Vagina (tissue), 2 donors: ENCODE results near the gene DGKB. TPM values are rescaled to one million over a fixed set of nuclear protein-coding genes. Genes with fewer than 3 reads are reported as not detected.

Experiments
- DNase-seq, 2 donors: peaks; one replicate each; pipeline ENCODE4 v3.0.0-alpha.2; 2017; ENCODE audit errors: extremely low spot score in 2 of 2
- H3K27ac ChIP-seq: fragments of 200-600 bp; sonication (generic); one replicate; pipeline ENCODE4 v1.5.1; 2019
- H3K27me3 ChIP-seq: fragments of 200-600 bp; sonication (generic); one replicate; pipeline ENCODE4 v1.5.1; 2019
- H3K36me3 ChIP-seq, 2 donors: fragments of 200-600 bp; sonication (generic); one replicate each; pipeline ENCODE4 v1.5.1; 2017 to 2019
- H3K4me1 ChIP-seq: fragments of 200-600 bp; sonication (generic); one replicate; pipeline ENCODE4 v1.5.1; 2019
- H3K4me3 ChIP-seq, 2 donors: fragments of 200-600 bp; sonication (generic); 1 replicate in 1 of 2; 2 replicates in 1 of 2; pipeline ENCODE4 v1.5.1; 2016 to 2019
- H3K9me3 ChIP-seq: fragments of 200-600 bp; sonication (generic); one replicate; pipeline ENCODE4 v1.5.1; 2019
- CTCF ChIP-seq, 3 experiments: fragments of 450-650 bp in 2 of 3; fragments of 200-600 bp in 1 of 3; sonication (generic) in 1 of 3; IDR thresholded peaks; one replicate each; pipeline ENCODE4 v1.5.1; 2017 to 2019; ENCODE audit warnings: antibody characterized with exemption in 3 of 3, mild to moderate bottlenecking in 2 of 3, moderate library complexity in 2 of 3
- POLR2A ChIP-seq, 2 donors: fragments of 450-650 bp; IDR thresholded peaks; one replicate each; pipeline ENCODE4 v1.6.1; 2017; ENCODE audit warnings: antibody characterized with exemption in 2 of 2, mild to moderate bottlenecking in 2 of 2, moderate library complexity in 2 of 2
- POLR2AphosphoS5 ChIP-seq, 2 donors: sonication (generic); formaldehyde crosslinking; IDR thresholded peaks; one replicate each; pipeline ENCODE4 v1.9.0; 2017; ENCODE audit warnings: antibody characterized with exemption in 2 of 2, mild to moderate bottlenecking in 2 of 2, low read depth in 1 of 2; ENCODE audit not compliant: insufficient read depth in 1 of 2
- intact Hi-C: fragments of 100-400 bp; cut with DNase I; formaldehyde crosslinking; loops from one replicate; pipeline ENCODE4 v1.15.1; 2023
- total RNA-seq: library from RNA; depleted of rRNA; stranded (reverse); fragments of >200 nt; gene quantifications from one replicate; pipeline ENCODE4 v1.2.3, GENCODE V29; 2016

Gene DGKB
- total RNA-seq, 1 donor from 2014 or later, result 2.2 TPM

GRCh38 chr7:14271441-14271840 lies 631.1 kb downstream of the DGKB start:
- Histone ChIP-seq H3K27me3 (no peaks in the 10 kb centered on the region), H3K36me3 (no peaks in the 10 kb centered on the region), H3K4me3 (no peak overlapping the region), H3K9me3 (no peaks in the 10 kb centered on the region), H3K27ac (no peak overlapping the region), H3K4me1 (no peaks in the 10 kb centered on the region)
- TF ChIP-seq POLR2A (IDR thresholded peaks at IDR 0.05) (no peak), CTCF (IDR thresholded peaks at IDR 0.05) (no peak), POLR2AphosphoS5 (IDR thresholded peaks at IDR 0.05; ENCODE audit: insufficient read depth in 1 of 2, low read depth in 1 of 2) (no peak)
- intact Hi-C loops, result no loop called here
- no peak for DNase-seq

- Histone ChIP-seq H3K4me3 (no peak overlapping the region), H3K27ac (no peak overlapping the region), H3K4me1 (no peaks in the 10 kb centered on the region), H3K36me3 (no peaks in the 10 kb centered on the region), H3K9me3 (no peaks in the 10 kb centered on the region), H3K27me3 (no peaks in the 10 kb centered on the region)
- TF ChIP-seq CTCF (IDR thresholded peaks at IDR 0.05), result no peak
- TF ChIP-seq POLR2A (IDR thresholded peaks at IDR 0.05), result no peak
- no peak for TF ChIP-seq POLR2AphosphoS5 (IDR thresholded peaks at IDR 0.05; ENCODE audit: insufficient read depth in 1 of 2, low read depth in 1 of 2)
- intact Hi-C loops, result no loop called here
- no peak for DNase-seq
Measured at GRCh38 chr7:14270099-14270498, 632.5 kb downstream of the DGKB start.

GRCh38 chr7:14260011-14260410 lies 642.5 kb downstream of the DGKB start:
- Histone ChIP-seq H3K36me3 (no peaks in the 10 kb centered on the region), H3K4me3 (no peak overlapping the region), H3K4me1 (no peaks in the 10 kb centered on the region), H3K9me3 (no peaks in the 10 kb centered on the region), H3K27me3 (no peaks in the 10 kb centered on the region), H3K27ac (no peak overlapping the region)
- DNase-seq, result no peak
- TF ChIP-seq POLR2A (IDR thresholded peaks at IDR 0.05), result no peak
- no peak for TF ChIP-seq POLR2AphosphoS5 (IDR thresholded peaks at IDR 0.05; ENCODE audit: insufficient read depth in 1 of 2, low read depth in 1 of 2)
- no peak for TF ChIP-seq CTCF (IDR thresholded peaks at IDR 0.05)
- intact Hi-C loops, result no loop called here

- Histone ChIP-seq H3K9me3 (no peaks in the 10 kb centered on the region), H3K27ac (no peak overlapping the region), H3K4me3 (no peak overlapping the region), H3K36me3 (no peaks in the 10 kb centered on the region), H3K27me3 (no peaks in the 10 kb centered on the region), H3K4me1 (no peaks in the 10 kb centered on the region)
- DNase-seq, result no peak
- intact Hi-C loops, result no loop called here
- TF ChIP-seq CTCF (IDR thresholded peaks at IDR 0.05), result no peak
- no peak for TF ChIP-seq POLR2AphosphoS5 (IDR thresholded peaks at IDR 0.05; ENCODE audit: insufficient read depth in 1 of 2, low read depth in 1 of 2)
- TF ChIP-seq POLR2A (IDR thresholded peaks at IDR 0.05), result no peak
Measured at GRCh38 chr7:14258861-14259260, 643.7 kb downstream of the DGKB start.

GRCh38 chr7:14258441-14258840 lies 644.1 kb downstream of the DGKB start:
- Histone ChIP-seq H3K27me3 (no peaks in the 10 kb centered on the region), H3K36me3 (no peaks in the 10 kb centered on the region), H3K4me3 (no peak overlapping the region), H3K4me1 (no peaks in the 10 kb centered on the region), H3K9me3 (no peaks in the 10 kb centered on the region), H3K27ac (no peak overlapping the region)
- no peak for DNase-seq
- intact Hi-C loops, result no loop called here
- TF ChIP-seq POLR2A (IDR thresholded peaks at IDR 0.05) (no peak), POLR2AphosphoS5 (IDR thresholded peaks at IDR 0.05; ENCODE audit: insufficient read depth in 1 of 2, low read depth in 1 of 2) (no peak), CTCF (IDR thresholded peaks at IDR 0.05) (no peak)
